Astrocyte (in vitro differentiated cells and primary cell): Measurements from ENCODE around the gene HPN.

Experiments used
- EZH2 ChIP-seq: IDR thresholded peaks from 2 replicates; pipeline ENCODE4 v1.6.1; 2012; ENCODE audit warnings: mild to moderate bottlenecking, low read length, inconsistent platforms; ENCODE audit not compliant: insufficient read depth
- TF ChIP-seq, protein P1 (sequence below): IDR thresholded peaks from 2 replicates; pipeline ENCODE4 v1.5.1; 2011; ENCODE audit warnings: low read depth, mild to moderate bottlenecking, inconsistent platforms, low read length, moderate library complexity; ENCODE audit not compliant: insufficient read depth

DNA sequence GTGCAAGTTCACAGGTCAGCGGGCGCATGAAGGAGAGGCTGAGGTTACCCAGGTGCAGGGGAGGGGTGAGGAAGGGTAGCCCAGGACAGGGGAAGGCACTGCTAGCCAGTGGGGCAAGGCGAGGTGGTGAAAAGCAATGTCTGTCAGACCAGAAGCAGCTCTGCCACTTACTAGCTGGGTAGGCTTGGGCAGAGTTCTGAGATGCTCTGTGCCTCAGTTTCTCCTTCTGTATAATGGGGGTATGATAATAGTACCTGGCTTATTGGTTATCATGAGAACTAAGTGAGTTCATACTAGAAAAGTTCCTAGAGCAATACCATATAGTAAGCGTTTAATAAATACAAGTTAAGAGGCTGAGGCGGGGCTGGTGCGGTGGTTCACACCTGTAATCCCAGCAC is 25.6 kb upstream of the HPN start:
- TF ChIP-seq, protein P1, sequence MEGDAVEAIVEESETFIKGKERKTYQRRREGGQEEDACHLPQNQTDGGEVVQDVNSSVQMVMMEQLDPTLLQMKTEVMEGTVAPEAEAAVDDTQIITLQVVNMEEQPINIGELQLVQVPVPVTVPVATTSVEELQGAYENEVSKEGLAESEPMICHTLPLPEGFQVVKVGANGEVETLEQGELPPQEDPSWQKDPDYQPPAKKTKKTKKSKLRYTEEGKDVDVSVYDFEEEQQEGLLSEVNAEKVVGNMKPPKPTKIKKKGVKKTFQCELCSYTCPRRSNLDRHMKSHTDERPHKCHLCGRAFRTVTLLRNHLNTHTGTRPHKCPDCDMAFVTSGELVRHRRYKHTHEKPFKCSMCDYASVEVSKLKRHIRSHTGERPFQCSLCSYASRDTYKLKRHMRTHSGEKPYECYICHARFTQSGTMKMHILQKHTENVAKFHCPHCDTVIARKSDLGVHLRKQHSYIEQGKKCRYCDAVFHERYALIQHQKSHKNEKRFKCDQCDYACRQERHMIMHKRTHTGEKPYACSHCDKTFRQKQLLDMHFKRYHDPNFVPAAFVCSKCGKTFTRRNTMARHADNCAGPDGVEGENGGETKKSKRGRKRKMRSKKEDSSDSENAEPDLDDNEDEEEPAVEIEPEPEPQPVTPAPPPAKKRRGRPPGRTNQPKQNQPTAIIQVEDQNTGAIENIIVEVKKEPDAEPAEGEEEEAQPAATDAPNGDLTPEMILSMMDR: no peak
- TF ChIP-seq EZH2: no peak
